ENCODE measurements around the gene CARD14. TPM values are rescaled to one million over a fixed set of nuclear protein-coding genes. Genes with fewer than 3 reads are reported as not detected.

CARD14 gene
- total and polyA plus RNA-seq, 12 donors: 0.11 to 0.33 (median 0.14) TPM; not detected in 6

GRCh38 chr17:80225230-80225629 is 55.4 kb downstream of the CARD14 start:
- peaks cover 6 to 13% (median 9%) of the 10 kb centered on the region in 9 donors for H3K4me1 ChIP-seq
- DNase-seq (no peak), ATAC-seq (no peak)
- TF ChIP-seq, protein P1, sequence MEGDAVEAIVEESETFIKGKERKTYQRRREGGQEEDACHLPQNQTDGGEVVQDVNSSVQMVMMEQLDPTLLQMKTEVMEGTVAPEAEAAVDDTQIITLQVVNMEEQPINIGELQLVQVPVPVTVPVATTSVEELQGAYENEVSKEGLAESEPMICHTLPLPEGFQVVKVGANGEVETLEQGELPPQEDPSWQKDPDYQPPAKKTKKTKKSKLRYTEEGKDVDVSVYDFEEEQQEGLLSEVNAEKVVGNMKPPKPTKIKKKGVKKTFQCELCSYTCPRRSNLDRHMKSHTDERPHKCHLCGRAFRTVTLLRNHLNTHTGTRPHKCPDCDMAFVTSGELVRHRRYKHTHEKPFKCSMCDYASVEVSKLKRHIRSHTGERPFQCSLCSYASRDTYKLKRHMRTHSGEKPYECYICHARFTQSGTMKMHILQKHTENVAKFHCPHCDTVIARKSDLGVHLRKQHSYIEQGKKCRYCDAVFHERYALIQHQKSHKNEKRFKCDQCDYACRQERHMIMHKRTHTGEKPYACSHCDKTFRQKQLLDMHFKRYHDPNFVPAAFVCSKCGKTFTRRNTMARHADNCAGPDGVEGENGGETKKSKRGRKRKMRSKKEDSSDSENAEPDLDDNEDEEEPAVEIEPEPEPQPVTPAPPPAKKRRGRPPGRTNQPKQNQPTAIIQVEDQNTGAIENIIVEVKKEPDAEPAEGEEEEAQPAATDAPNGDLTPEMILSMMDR (IDR thresholded peaks at IDR 0.05): no peak
- no peaks in the 10 kb centered on the region for H3K9me3 ChIP-seq
- no peak overlapping the region for H3K4me3 ChIP-seq
- intact Hi-C loops (cut with DNase I): loop anchor here in 1 of 10 donors (10.0 kb wide), 1 partner anchor 60 kb away; no protein-coding TSS in a partner anchor
- no peak overlapping the region for H3K27ac ChIP-seq
- H3K36me3 ChIP-seq: peaks cover 0 to 58% (median 7%) of the 10 kb centered on the region in 9 donors
- 91% methylated on average over 6 of the region's 6 CpGs for WGBS, 2 donors
- peaks cover 0 to 8% (median 0%) of the 10 kb centered on the region in 7 donors for H3K27me3 ChIP-seq

GRCh38 chr17:80227156-80227555 is 57.3 kb downstream of the CARD14 start:
- H3K27me3 ChIP-seq: no peaks in the 10 kb centered on the region
- ATAC-seq (no peak), DNase-seq (no peak)
- 93 to 97% methylated on average over 4 of the region's 4 CpGs for WGBS, 2 donors
- peaks cover 0 to 75% (median 24%) of the 10 kb centered on the region in 9 donors for H3K36me3 ChIP-seq
- no peak overlapping the region for H3K27ac ChIP-seq
- H3K4me3 ChIP-seq: no peak overlapping the region
- intact Hi-C loops (cut with DNase I): loop anchor here in 1 of 10 donors (10.0 kb wide), 1 partner anchor 58 kb away; no protein-coding TSS in a partner anchor
- TF ChIP-seq, protein P1 (IDR thresholded peaks at IDR 0.05): no peak
- H3K9me3 ChIP-seq: peaks cover 0 to 12% (median 6%) of the 10 kb centered on the region in 11 donors
- no peaks in the 10 kb centered on the region for H3K4me1 ChIP-seq

GRCh38 chr17:80227666-80228065 is 57.8 kb downstream of the CARD14 start:
- intact Hi-C loops (cut with DNase I): loop anchor here in 1 of 10 donors (10.0 kb wide), 1 partner anchor 57 kb away; no protein-coding TSS in a partner anchor
- H3K27ac ChIP-seq: no peak overlapping the region
- ATAC-seq: no peak
- peaks cover 0 to 75% (median 29%) of the 10 kb centered on the region in 9 donors for H3K36me3 ChIP-seq
- H3K27me3 ChIP-seq: no peaks in the 10 kb centered on the region
- no peaks in the 10 kb centered on the region for H3K4me1 ChIP-seq
- H3K9me3 ChIP-seq: peaks cover 0 to 17% (median 11%) of the 10 kb centered on the region in 11 donors
- no peak for DNase-seq
- H3K4me3 ChIP-seq: no peak overlapping the region
- 95 to 96% methylated on average over 11 of the region's 11 CpGs for WGBS, 2 donors
- TF ChIP-seq, protein P1 (IDR thresholded peaks at IDR 0.05): no peak

- intact Hi-C loops (cut with DNase I): loop anchor here in 1 of 10 donors (10.0 kb wide), 1 partner anchor 56 kb away; no protein-coding TSS in a partner anchor
- DNase-seq (no peak), ATAC-seq (no peak)
- H3K4me1 ChIP-seq: no peaks in the 10 kb centered on the region
- TF ChIP-seq, protein P1 (IDR thresholded peaks at IDR 0.05): no peak
- H3K4me3 ChIP-seq: no peak overlapping the region
- peaks cover 0 to 76% (median 37%) of the 10 kb centered on the region in 9 donors for H3K36me3 ChIP-seq
- no peaks in the 10 kb centered on the region for H3K27me3 ChIP-seq
- no peak overlapping the region for H3K27ac ChIP-seq
- WGBS, 2 donors: 92 to 96% methylated on average over 14 of the region's 14 CpGs
- H3K9me3 ChIP-seq: peaks cover 0 to 25% (median 15%) of the 10 kb centered on the region in 11 donors
Measured at GRCh38 chr17:80228477-80228876, 58.6 kb downstream of the CARD14 start.

Measured in heart right ventricle (tissue), 16 donors.